ENCODE results near the gene IQSEC3.
"Not testable (repeated sequence)": the region's sequence is repeated elsewhere in the genome, so short reads cannot be mapped to it uniquely, and the experiment has no call there.

IQSEC3 gene

DNA sequence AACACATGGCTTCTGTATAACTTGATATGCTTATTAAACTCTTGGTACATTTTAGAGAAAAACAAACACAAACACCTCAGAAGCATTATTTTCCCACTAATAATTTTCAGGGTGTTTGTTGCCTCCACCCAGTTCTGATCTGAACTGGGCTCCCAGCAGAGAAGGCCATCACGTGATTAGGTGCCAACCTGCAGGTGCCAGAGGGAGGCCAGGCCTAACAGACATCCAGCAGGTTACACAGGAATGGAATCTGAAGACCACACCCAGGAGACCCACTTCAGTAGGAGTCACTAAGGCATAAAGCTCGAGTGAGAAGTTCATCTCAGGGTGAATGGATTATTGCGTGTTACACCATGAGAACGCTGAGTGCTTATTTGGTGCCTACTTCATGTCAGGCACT lies 138.5 kb downstream of the IQSEC3 start:
- DNase-seq: no peak

- no peak for DNase-seq
Measured at GRCh38 chr12:206746-207440, 140.3 kb downstream of the IQSEC3 start.

DNA sequence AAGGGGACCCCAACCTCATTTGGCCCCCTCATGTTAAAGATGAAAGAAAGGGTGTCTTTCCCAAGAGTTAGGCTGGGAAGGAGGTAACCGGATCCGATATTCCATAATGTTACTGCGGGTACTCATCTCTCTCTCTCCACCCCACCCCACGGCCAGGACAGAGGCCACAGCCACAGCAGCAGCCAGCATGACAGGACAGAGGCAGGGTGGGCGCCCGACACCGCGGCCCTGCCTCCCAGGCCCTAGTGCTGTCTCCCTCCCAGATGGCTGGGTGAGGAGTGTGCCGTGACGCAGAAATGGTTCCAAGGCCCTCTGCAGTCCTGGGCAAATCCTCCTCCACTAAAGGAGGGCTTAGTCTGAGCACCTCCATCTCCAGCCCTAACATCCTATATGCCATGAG lies 141.2 kb downstream of the IQSEC3 start:
- DNase-seq: no peak

GRCh38 chr12:208813-209212 lies 142.2 kb downstream of the IQSEC3 start:
- DNase-seq: no peak

- DNase-seq: no peak
Measured at GRCh38 chr12:209246-209645, 142.7 kb downstream of the IQSEC3 start.

- no peak for DNase-seq
Measured at GRCh38 chr12:209851-210250, 143.3 kb downstream of the IQSEC3 start.

DNA sequence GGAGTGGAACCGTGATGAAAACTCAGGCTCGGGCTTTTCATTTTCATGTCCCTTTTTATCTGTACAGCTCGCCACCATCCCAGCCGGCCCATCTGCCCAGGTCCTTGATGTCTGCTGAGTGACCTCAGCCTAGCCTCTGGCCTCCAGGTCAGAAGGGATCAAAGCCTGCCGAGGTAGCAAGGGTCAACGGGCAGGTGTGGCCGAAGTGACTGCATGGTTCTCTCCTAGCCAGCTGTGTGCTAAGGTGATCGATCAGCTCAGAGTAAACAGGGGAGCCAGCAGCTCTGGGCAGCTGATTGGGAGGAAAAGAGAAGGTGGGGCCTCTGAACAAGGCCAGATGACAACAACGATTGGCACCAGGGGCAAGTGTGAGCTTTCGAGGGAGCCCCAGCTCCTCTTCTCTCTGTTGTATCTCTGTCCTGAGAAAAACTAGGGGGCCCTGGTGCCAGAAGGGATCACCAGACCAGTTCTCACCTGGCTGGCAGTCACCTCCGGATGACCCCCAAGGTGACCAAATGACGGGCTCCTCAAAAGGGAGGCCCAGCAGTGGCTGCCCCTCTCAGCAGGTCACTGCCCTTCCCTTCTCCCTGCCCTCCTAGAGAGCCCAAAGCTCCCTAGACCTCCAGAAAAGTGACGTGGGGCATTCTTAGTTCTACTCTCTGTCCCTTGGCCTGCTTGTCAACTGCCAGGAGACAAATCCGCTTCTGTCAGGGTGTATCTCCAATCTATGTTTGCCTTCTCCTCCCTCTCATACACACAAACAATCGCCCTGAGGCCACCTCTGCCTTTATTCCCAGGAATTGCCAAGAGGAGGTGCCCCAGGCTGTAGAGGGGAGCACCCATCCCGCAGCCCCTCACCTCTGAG lies 143.9 kb downstream of the IQSEC3 start:
- DNase-seq: no peak

DNA sequence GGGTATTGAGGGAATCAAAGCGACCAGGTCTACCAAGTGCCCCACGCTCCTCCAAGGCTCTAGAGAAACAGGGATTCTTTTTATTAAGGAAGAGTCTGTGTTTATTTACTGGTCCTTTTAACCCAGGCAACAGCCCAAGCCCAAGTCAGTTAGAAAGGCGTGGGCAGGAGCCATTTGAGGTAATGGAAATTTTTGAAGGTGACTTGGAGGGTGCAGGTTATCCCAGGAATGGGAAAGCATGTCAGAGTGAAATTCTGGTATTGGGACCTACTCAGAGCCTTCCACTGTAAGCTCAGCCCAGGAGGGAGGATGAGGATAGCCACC lies 144.5 kb downstream of the IQSEC3 start:
- no peak for DNase-seq

DNA sequence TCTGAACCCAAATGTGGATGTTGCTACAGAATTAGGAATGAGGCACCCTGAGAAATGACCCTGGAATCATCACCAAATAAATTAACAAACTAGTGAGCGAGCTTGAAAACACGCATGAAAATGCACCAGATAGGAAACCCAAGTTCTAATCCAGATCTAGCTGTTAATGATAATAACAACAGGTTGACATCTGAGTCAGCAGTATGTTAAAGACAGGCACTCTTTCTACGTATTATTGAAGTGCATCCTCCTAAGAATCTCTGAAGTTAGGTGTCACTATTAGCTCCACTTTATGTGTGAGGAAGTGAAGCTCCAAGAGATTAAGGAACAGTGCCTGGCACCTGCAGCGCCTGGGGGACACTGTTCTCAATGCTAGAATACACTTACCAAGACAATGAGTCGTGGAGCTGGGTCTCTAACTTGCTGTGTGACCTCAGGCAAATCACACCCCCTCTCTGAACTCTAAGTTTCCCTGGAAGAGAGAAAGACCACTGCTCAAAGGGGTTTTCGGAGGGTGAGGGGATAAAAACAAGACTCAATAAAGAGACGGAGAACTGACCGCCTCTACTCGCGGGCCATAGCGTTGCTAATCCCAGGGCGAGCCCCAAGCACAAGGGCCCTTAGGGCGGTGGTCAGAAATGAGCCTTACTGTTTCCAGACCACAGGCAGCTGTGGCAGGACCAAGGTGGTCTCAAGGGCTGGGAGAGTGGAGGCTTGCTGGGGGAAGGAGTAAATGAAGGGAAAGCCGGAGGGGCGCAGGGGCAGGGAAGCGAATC lies 145.3 kb downstream of the IQSEC3 start:
- DNase-seq: no peak

- DNase-seq: no peak
Measured at GRCh38 chr12:212415-212714, 145.8 kb downstream of the IQSEC3 start.

- no peak for DNase-seq
Measured at GRCh38 chr12:212715-213526, 146.4 kb downstream of the IQSEC3 start.

- no peak for DNase-seq
Measured at GRCh38 chr12:213527-213932, 147.0 kb downstream of the IQSEC3 start.

DNA sequence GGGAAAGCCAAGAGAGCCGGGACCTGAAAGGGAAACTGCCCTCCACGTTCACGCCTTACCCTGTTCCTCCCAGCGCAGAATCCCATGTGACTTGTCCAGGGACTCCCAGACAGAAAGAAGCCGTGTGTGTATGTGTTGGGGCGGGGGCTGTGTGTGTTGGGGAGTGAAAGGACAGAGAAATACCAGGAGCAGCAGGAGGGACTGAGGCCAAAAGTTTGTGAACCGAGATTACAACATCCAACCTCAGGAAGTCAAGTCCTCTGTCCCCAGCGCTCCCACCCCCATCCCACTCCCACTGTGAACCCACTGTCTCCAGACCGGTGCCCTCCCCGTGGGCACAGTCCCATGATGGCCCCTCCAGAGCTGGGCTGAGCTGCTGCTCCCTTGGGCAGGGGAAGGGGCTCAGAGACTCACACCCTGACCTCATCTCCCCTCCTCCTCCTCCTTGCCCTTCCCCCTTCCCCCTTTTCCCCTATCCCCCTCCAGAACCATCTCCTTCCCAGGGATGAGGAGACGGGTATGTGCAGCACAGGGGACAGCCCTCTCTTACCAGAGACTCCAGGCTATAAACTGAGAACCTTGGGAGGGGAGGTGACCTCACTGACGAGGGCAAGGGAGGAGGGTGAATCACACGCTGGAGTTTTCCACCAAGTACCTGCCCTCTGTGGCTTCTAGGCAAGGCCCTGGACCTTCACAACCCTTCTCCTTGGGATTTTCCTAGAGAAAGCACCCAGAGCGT lies 147.6 kb downstream of the IQSEC3 start, which contains the start of gene SLC6A12:
SLC6A12 (minus strand) TSS at position 155 of the 739 bp plus-strand sequence. CDS start 4,171 bp downstream, outside the sequence.
- DNase-seq: no peak

GRCh38 chr12:215116-215515 lies 148.5 kb downstream of the IQSEC3 start:
- no peak for DNase-seq

DNA sequence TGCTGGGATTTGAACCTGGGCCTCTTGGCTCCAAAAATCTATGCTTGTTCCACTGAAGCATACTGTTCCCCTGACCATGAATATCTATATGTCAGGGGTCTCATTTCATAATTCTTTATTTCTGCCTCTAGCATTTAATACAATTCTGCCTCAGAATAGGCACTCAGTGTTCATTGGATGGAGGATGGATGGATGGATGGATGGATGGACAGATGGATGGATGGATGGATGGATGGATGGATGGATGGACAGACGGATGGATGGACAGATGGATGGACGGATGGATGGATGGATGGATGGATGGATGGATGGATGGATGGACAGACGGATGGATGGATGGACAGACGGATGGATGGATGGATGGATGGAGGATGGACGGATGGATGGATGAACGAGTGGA lies 150.5 kb downstream of the IQSEC3 start:
- not testable (repeated sequence) for DNase-seq

DNA sequence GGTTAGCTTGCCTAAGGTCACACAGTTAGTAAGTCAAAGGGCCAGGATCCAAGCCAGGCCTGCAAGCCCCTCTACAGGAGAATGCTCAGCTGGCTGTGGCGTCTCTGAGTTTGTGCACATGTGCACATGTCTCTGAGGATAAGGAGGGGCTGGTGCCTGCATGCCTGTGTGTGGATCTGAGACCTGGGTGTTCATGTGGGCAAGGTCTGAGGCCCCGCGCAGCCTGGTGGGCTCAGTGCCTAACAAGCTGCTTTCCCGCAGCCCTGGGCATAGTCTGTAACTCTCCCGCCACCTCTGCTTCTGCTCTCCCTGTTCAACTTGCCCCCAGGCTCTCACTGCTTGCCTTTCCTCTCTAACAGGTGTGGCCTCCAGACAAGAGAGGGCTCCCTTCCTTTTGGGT lies 151.7 kb downstream of the IQSEC3 start:
- no peak for DNase-seq

DNA sequence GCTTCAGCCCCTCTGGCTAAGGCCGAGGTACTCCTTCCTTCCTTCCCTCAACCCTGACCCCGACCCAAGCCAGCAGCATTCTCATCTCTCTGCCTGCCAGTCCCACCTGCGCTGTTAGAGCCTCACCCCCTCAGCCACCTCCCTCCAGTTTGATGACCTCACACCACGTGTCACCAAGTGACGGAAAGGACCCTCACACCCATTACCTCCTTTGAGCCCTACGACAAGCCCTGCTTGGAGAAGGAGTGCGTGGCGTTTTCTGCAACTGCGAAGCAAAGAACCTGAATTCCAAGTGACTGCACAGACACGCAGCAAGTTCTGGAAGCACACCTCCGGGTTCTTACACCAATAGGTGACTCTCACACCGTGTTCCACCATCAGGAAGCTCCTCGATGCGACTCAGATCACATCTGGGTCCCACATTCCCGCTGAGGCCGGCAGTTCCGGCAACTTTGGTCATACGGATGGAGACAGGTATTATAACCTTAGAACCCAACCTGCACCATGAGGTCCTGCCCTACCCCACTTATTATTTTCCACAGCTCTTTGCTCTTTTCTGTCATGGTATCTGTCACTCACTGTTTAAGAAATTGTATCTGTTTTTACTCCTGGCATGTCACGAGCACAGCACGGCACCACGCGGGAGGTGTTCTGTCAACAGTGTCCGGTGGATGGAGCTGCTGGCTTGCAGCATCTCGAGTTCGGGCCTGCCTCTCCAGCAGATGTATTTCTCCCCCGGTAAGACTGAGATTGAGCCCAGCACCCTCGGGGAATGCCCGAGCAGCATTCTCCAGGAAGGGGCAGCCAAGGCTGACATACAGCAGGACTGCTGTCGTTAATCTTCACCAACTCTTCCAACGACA lies 152.4 kb downstream of the IQSEC3 start:
- DNase-seq: no peak

DNA sequence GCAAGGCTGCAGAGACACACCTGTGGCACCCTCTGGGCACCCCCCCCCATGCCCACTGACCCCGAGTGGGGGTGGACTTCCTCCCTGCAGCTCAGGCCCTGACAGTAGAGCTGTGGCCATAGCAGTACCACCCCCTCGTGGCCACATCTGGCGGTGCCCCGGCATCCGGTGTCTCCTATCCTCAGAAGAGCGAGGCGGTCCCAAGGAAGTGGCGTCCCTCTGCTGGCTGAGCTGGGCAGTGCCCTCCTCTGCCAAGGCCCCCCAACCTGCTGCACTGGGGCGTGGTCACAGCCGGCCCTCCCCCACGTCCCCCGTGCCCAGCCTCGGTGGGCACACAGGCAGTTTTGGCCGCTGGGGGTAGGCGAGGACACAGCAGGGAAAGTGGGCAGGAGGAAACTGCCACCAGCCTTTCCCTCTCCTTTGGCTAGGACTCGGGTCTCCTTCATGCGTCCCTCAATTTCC lies 153.4 kb downstream of the IQSEC3 start:
- DNase-seq: no peak

DNA sequence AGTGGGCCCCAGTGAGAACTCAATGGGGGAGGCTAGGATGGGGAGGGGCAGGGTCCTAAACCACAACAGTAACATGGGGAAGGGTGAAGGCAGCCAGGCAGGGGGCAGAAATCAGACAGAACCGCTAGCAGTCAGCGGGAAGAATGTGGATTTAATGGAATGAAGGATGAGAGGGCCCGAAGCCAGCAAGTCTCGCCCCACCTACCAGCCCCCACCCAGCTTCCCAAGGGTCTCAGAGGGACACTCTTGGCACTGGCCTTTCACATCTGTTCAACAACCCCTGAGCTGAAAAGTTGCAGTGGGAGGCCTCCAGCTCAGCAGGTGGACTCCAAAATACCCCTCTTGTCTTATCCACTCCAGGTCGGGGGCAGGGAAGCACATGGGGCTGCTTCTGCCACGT lies 153.9 kb downstream of the IQSEC3 start:
- DNase-seq: no peak

DNA sequence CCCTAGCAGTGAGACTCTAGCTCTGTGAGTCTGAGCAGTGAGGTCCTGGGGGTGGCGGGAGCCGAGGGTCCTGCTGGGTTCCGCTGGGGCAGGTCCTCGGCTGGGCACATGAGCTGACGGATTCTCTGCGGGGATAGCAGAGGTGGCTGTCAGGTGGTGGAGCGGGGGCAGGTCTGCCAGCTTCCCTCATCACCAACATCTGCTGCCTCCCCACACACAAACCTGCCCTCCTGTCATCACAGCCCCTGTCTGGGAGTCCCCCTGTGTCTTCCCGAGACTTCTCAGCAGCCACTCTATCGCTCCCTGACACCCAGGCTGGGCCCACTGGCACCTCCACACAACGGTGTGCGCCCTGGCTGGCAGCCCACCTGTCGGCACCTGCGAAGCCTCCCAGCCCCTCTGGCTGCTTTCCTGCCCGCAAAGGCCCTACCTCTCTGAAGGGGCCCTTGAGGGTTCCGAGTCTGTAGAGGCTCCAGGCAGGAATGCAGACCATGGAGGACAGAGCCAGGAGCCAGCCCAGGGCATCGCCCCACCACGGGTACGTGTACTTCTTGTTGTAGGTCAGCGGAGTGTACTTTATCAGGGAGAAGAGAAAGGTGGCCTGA lies 154.5 kb downstream of the IQSEC3 start:
- no peak for DNase-seq

DNA sequence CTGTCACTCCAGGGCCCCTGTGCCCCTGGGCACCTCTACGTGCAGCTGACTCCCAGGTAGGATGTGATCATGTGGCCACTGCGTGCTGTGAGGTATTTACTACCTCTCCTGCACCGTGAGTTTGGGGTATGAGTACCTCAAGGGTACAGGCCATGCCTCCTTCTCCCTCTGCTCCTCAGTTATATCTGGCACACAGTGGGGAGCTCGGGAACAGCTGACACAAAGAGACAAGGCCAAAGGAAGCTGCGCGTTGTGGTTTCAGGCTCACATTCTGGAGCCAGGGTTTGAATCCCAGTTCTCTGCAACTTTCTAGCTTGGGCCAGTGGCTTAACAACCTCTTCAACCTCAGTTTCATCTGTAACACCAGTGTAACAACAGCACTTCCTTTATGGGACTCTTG lies 155.2 kb downstream of the IQSEC3 start:
- no peak for DNase-seq
